Superior temporal gyrus (tissue), 1 donor: ENCODE results near the gene PSMD1.
"Not testable (repeated sequence)": the region's sequence is repeated elsewhere in the genome, so short reads cannot be mapped to it uniquely, and the experiment has no call there.

ENCODE experiments used
- DNase-seq: peaks from one replicate; pipeline ENCODE4 v3.0.0-alpha.2; 2016; ENCODE audit errors: extremely low spot score

The PSMD1 gene

GRCh38 chr2:231115651-231116050 is 59.0 kb downstream of the PSMD1 start:
- no peak for DNase-seq

GRCh38 chr2:231117148-231117547 is 60.5 kb downstream of the PSMD1 start:
- no peak for DNase-seq

DNA sequence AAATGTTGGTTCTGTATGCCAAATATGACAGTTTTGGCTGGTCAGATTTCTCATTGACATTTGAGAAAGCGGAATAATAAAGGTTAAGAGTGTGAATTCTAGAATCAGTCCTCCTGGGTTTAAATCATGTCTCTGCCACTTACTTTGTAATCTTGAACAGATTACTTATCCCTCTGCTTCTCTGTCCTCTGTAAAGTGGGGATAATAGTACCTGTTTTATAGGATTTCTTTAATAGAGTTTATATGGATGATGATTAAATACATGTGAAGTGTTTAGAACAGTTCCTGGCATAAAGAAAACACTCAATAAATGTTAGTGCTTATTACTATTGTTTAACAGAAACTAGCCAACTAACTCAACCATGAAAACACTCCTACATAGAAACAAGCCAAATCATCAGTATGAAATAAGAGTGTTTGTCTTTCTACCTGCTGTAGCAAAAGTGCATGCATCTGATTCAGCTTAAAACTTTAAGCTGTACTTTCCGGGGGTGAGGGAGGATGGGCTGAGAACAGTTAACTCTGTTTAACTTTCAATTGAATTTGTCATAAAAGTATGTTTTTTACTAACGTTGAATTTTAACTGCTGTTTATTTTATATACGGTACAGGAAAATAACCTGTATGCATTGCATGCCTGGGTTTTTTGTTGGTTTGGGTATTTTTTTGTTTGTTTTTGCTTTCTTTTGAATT is 61.4 kb downstream of the PSMD1 start:
- DNase-seq = no peak

GRCh38 chr2:231118614-231118942 is 61.9 kb downstream of the PSMD1 start:
- no peak for DNase-seq

- no peak for DNase-seq
Observed at GRCh38 chr2:231123362-231123898, 66.8 kb downstream of the PSMD1 start.

DNA sequence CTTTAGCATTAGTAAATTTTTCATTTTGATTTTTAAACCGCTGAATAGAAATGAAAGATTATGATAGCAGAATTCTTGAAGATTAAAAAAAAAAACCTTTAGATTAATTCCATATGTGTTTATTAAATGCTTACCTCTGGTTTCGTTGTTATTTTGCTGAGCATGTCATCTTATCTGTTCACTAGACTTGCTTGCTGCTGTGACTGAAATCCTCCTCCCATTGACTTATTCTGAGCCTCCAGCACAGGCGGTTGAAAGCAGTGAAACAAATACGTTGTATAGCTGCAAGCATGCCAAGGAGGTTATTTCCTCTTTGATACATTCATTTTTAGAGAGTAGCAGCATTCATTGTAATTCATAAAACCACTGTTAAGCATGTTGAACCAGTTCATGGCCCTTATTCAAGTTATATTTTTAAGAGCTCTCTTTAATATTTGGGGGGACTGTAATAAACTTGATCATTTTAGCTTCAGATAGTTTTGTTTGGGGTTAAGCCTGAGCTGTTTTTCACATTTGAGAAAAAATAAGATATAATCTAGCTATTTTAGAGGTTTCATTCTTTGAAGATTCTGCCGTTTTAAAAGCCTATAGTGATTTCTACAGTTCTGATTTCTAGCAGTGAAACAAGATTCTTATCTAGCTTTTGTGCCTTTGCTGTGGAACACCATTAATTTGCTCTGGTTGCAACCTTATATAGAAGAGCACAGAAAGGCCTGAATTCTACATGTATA is 68.3 kb downstream of the PSMD1 start, which contains the start of gene HTR2B:
Gene HTR2B, minus strand, starts transcription at position 205 of the 731 bp plus-strand sequence. CDS start 1,278 bp downstream, outside the sequence.
- DNase-seq = peak; percentile 56

DNA sequence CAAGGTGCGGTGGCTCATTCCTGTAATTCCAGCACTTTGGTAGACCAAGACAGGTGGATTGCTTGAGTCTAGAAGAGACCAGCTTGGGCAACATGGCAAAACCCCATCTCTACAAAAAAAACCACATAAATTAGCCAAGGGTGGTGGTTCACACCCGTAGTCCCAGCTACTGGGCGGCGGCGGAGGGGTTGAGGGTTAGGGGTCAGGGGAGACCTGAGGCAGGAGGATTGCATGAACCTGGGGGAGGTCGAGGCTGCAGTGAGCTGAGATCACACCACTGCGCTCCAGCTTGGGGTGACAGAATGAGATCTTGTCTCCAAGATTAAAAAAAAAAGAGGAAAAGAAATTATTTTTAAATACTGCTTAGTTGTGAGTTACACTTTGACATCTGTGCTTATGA is 69.5 kb downstream of the PSMD1 start:
- no peak for DNase-seq

DNA sequence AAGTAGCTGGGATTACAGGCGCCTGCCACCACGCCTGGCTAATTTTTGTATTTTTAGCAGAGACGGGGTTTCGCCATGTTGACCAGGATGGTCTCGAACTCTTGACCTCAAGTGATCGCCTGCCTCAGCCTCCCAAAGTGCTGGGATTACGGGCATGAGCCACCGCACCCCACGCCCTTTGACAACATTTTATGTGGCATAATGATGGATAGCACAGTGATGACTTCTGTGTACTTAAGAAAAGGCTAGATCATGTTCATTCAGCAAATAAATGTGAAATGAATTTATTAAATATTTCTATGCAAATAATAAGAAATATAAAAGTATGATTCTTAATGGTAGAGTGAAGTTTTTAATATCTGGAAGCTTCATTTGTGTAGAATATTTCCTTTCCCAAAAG is 70.8 kb downstream of the PSMD1 start:
- no peak for DNase-seq

DNA sequence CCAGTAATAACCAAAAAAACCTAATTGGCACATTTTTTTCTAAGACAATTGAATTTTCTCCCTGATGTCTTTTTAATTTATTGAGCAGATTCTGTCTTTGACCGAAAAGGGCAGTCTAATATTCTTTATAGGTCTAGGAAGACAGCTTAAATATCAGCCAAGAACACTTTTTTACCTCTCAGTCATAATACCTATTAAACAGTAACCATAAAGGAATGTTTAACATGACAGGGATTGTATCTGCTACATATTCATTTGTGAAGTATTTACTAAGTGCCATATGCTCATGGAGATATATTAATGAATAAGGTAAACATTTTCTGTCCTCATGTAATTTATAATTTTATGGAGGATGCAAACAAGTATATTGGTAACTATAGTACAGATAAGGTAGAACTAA is 71.3 kb downstream of the PSMD1 start:
- no peak for DNase-seq

GRCh38 chr2:231128541-231128940 is 71.9 kb downstream of the PSMD1 start:
- no peak for DNase-seq

- no peak for DNase-seq
Observed at GRCh38 chr2:231129216-231129615, 72.5 kb downstream of the PSMD1 start.

DNA sequence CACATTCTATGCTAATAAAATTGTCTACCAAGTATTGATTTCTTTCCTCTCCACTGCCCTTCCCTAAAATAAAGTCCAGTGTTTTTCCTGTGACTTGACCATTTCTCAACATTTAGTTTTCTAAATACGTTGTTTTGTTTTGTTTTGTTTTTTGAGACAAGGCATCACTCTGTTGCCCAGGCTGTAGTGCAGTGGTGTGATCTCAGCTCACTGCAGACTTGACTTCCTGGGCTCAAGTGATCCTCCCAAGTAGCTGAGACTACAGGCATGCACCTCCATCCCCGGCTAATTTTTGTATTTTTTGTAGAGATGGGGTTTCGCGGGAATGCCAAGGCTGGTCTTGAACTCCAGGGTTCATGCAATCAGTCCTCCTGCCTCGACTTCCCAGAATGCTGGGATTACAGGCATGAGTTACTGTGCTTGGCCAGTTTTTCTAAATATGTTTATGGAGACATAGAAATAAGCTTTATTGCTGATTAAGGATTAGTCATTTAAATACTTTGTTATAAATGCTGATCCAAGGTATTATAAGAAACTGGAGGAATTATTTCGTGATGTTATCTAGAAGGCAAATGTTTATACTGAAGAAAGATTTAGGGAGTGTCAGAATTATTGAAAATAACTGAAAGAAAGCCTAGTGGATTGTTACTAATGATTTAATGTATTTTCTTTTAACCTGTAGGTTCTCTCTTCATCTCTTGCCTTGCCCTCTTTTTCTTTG is 73.8 kb downstream of the PSMD1 start:
- DNase-seq = no peak

GRCh38 chr2:231132129-231132528 is 75.5 kb downstream of the PSMD1 start:
- no peak for DNase-seq

DNA sequence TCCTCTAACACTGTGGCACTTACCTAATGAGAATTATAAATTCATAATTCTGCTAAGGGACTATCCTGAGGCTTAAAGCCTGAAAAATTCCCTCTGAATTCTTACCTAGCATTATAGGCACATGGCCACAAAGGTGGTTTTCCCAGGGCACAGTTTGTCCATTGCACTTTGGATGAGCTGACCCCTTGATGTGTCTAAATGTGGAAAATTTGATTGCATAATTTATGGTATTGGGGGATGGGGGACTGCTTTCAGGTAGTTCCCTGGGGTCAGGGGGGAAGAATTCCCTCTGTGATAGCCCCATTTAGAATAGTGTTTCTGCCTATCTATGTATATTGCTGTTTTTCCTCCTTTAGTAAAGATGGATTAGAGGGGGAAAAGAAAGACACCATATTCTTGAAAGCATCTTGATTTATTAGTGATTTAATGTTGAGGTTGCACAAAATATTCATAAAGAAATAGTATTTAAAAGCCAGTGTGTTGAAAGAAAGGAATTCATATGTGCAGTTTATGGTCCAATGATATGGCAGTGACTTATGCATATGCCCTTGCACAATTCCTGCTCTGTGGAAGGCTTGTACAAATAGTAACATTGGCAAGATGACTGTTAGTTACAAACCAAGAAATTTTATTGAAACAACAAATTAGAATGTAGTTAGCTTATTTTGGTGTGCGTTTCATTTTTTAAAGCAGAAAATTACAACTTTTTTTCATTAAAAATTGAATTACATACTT is 76.9 kb downstream of the PSMD1 start:
- DNase-seq = no peak

DNA sequence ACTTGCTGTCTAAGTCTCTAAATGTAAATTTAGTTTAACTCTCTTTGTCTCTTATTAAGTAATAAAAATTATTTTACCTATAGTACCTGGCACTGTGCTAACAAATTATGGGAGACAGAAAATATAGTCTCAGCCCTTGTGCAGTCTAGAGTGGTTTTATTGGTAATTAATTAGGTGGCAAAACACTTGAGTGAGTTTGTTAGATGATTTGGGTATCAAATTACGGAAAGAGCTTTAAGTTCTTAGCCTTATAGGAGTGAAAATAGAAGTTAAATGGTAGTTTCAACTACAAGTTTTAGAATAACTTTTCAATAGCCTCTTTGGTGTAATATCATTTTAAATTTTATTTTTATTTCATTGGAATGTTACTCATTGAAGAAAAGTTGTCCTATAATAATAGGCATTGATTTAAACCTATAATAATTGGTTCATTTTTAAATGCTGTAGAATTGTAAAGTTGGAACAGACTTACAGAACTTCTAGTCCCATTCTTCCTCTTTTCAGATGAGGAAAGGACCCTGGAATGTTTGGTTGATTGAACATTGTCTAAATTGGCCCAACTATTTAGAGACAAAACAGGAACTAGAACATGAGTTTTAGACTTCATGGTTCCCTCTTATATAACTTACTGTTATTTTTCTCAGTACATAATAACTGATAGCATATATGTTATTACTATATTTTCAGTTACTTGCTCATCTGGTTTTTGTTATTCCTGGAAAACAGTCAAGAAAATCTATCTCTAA is 78.4 kb downstream of the PSMD1 start:
- DNase-seq = no peak

GRCh38 chr2:231138699-231139098 is 82.0 kb downstream of the PSMD1 start:
- no peak for DNase-seq

DNA sequence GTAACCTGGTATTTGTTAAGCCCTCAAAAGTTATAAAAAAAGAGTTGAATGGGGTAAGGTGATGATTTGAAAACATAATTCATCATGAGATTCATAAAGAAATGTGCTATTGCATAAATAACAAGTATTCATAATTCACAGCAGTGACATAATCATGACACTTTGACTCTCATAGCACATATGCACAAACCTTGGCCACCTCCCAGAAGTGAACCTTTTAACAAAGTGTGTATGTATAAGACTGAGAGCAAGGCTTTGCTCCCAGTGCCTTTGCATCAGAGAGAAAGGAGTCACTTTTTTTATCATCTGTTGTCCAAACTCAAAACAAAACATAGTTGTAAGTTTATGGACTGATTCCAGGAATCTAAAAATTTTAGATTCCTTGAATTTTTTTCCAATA is 83.1 kb downstream of the PSMD1 start:
- DNase-seq = no peak

- DNase-seq = not testable (repeated sequence)
Observed at GRCh38 chr2:231140808-231141207, 84.1 kb downstream of the PSMD1 start.

- no peak for DNase-seq
Observed at GRCh38 chr2:231144896-231145295, 88.2 kb downstream of the PSMD1 start.

DNA sequence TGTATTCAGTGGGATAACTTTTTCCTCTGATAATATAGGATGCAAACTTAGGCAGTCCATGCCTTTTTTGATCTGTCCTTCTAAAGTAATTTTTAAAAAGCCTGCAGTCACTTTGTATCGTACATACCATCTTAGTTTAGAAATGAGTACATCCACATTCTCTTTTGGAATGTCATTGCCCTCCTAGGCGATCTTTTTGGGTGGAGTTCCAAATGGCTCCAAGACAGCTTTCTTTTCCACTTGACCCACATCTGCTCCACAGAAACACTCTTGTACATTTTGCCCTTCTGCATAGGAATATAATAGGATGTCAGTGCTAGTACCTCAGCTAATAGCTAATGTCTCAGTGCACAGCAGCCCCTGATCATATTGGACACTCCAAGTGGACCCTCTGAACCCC is 90.0 kb downstream of the PSMD1 start:
- DNase-seq = no peak
